Right lobe of liver (tissue), 6 donors: ENCODE results near the gene FHL3. TPM values are rescaled to one million over a fixed set of nuclear protein-coding genes. Genes with fewer than 3 reads are reported as not detected.

ENCODE experiments used
- ATAC-seq, 4 donors: fragments of 200-7000 bp; cut with Tn5 transposase; one replicate each; pipeline ENCODE4 v1.9.1; 2020; ENCODE audit warnings: mild to moderate bottlenecking in 4 of 4, moderate library complexity in 4 of 4
- DNase-seq, 3 donors: peaks; one replicate each; pipeline ENCODE4 v3.0.0-alpha.2; 2020
- H3K27ac ChIP-seq, 3 donors: fragments of 200-600 bp; one replicate each; pipeline ENCODE4 v1.8.0; 2022
- H3K27me3 ChIP-seq, 2 donors: fragments of 200-600 bp; one replicate each; pipeline ENCODE4 v1.8.0; 2022
- H3K36me3 ChIP-seq, 4 donors: fragments of 200-600 bp; sonication (generic) in 1 of 4; one replicate each; pipeline versions ENCODE4 v1.5.1 to v1.8.0; 2017 to 2022; ENCODE audit warnings: control low read depth in 1 of 4
- H3K4me1 ChIP-seq, 4 donors: fragments of 200-600 bp; sonication (generic) in 1 of 4; one replicate each; pipeline versions ENCODE4 v1.5.1 to v1.8.0; 2017 to 2022; ENCODE audit warnings: control low read depth in 1 of 4
- H3K4me3 ChIP-seq, 3 donors: fragments of 200-600 bp; one replicate each; pipeline ENCODE4 v1.8.0; 2022
- H3K9me3 ChIP-seq, 4 donors: fragments of 200-600 bp; sonication (generic) in 1 of 4; one replicate each; pipeline versions ENCODE4 v1.5.1 to v1.8.0; 2017 to 2022; ENCODE audit warnings: control low read depth in 1 of 4
- CTCF ChIP-seq, 4 donors: fragments of 200-600 bp in 3 of 4; fragments of 450-650 bp in 1 of 4; IDR thresholded peaks; one replicate each; pipeline versions ENCODE4 v1.5.1 to v1.8.0; 2016 to 2022; ENCODE audit warnings: antibody characterized with exemption in 4 of 4, mild to moderate bottlenecking in 2 of 4
- POLR2A ChIP-seq: fragments of 450-650 bp; IDR thresholded peaks from one replicate; pipeline ENCODE4 v1.6.1; 2017; ENCODE audit warnings: antibody characterized with exemption, mild to moderate bottlenecking
- WGBS: methylation state at CpG from one replicate; pipeline ENCODE4 v1.1.6; 2018; ENCODE audit warnings: low coverage, low lambda C conversion rate; ENCODE audit not compliant: insufficient coverage; ENCODE audit errors: missing lambda C conversion rate; 5-methylcytosine and 5-hydroxymethylcytosine counted together
- intact Hi-C, 2 donors: fragments of 100-400 bp; cut with DNase I; formaldehyde crosslinking; loops; one replicate each; pipeline versions ENCODE4 v1.11.2 to v1.14.1; 2022
- total RNA-seq, 6 experiments: library from RNA; depleted of rRNA in 2 of 6; stranded (reverse); fragments of >200 nt in 2 of 6; fragmentation: NEBNext Ultra II Directional in 3 of 6; extraction: Animal tissue kit (Norgen Biotek cat#: 25700) in 3 of 6; gene quantifications; one replicate each; pipeline versions ENCODE4 v1.1.0 to v1.2.4, GENCODE V29; 2016 to 2023
- donor health status: DM: no; HTN: yes; CAD: no.
- donor health status: DM: no; HTN: no; CAD: no.
- donor health status: DM: no; HTN: no; CAD: no.
- donor health status: DM: no; HTN: yes; CAD: no.
- donor health status: DM: no; HTN: yes; CAD: no.

Gene FHL3
- total RNA-seq, 6 experiments from 2014 or later: 1.3 to 7.1 (median 4.4) TPM

GRCh38 chr1:38041936-38042834 lies 36.9 kb upstream of the FHL3 start:
- Histone ChIP-seq H3K36me3 (no peaks in the 10 kb centered on the region), H3K4me3 (no peak overlapping the region), H3K9me3 (no peaks in the 10 kb centered on the region), H3K4me1 (peaks cover 0 to 7% (median 3%) of the 10 kb centered on the region in 4 donors), H3K27ac (no peak overlapping the region), H3K27me3 (peaks cover 10 to 17% of the 10 kb centered on the region in 2 donors)
- intact Hi-C loops: loop anchor here in 1 of 2 donors (10.0 kb wide), 1 partner anchor 103 kb away; no protein-coding TSS in a partner anchor
- ATAC-seq (no peak), DNase-seq (no peak)
- TF ChIP-seq CTCF (IDR thresholded peaks at IDR 0.05) (no peak), POLR2A (no peak)
- WGBS: 96% methylated on average over 8 of the region's 21 CpGs

- Histone ChIP-seq H3K4me1 (peaks cover 0 to 5% (median under 1%) of the 10 kb centered on the region in 4 donors), H3K36me3 (no peaks in the 10 kb centered on the region), H3K27ac (no peak overlapping the region), H3K27me3 (peaks cover 10 to 12% of the 10 kb centered on the region in 2 donors), H3K9me3 (no peaks in the 10 kb centered on the region), H3K4me3 (no peak overlapping the region)
- intact Hi-C loops: loop anchor here (10.0 kb wide), 2 partner anchors 105 to 785 kb away; no protein-coding TSS in a partner anchor
- ATAC-seq (no peak), DNase-seq (no peak)
- TF ChIP-seq CTCF (IDR thresholded peaks at IDR 0.05) (no peak), POLR2A (no peak)
- 76% methylated on average over 7 of the region's 17 CpGs for WGBS
These were observed 34.2 kb upstream of the FHL3 start for GRCh38 chr1:38039331-38040088.

- 85% methylated on average over 10 of the region's 10 CpGs for WGBS
- no peak for TF ChIP-seq POLR2A
- TF ChIP-seq CTCF (IDR thresholded peaks at IDR 0.05): no peak
- ATAC-seq: no peak
- no peaks in the 10 kb centered on the region for H3K36me3 ChIP-seq
- H3K27ac ChIP-seq: no peak overlapping the region
- H3K4me3 ChIP-seq: no peak overlapping the region
- intact Hi-C loops: loop anchor here in 1 of 2 donors (10.0 kb wide), 1 partner anchor 786 kb away; no protein-coding TSS in a partner anchor
- H3K27me3 ChIP-seq: peaks cover 5 to 6% of the 10 kb centered on the region in 2 donors
- H3K9me3 ChIP-seq: no peaks in the 10 kb centered on the region
- DNase-seq: no peak
- H3K4me1 ChIP-seq: no peaks in the 10 kb centered on the region
These were observed 33.5 kb upstream of the FHL3 start for GRCh38 chr1:38038861-38039260.

- WGBS: 61% methylated on average over 5 of the region's 5 CpGs
- DNase-seq (peak in 1 of 3 donors; percentile 41), ATAC-seq (peak; percentile 49 to 82 (median 53))
- H3K9me3 ChIP-seq: no peaks in the 10 kb centered on the region
- H3K4me3 ChIP-seq: no peak overlapping the region
- H3K27ac ChIP-seq: no peak overlapping the region
- TF ChIP-seq CTCF (IDR thresholded peaks at IDR 0.05) (peak; percentile 16 to 48 (median 36)), POLR2A (no peak)
- H3K36me3 ChIP-seq: no peaks in the 10 kb centered on the region
- no peaks in the 10 kb centered on the region for H3K27me3 ChIP-seq
- intact Hi-C loops: loop anchor here in 1 of 2 donors (10.0 kb wide), 1 partner anchor 787 kb away; no protein-coding TSS in a partner anchor
- H3K4me1 ChIP-seq: no peaks in the 10 kb centered on the region
These were observed 32.1 kb upstream of the FHL3 start for GRCh38 chr1:38037221-38037939.
